Endothelial cell of umbilical vein (primary cell): ENCODE results near the gene DYRK3.

Experiments
- MYC ChIP-seq: IDR thresholded peaks from one replicate; pipeline ENCODE4 v1.6.1; 2011; ENCODE audit warnings: mild to moderate bottlenecking, low read depth, low read length
- POLR2A ChIP-seq: IDR thresholded peaks from 2 replicates; pipeline ENCODE4 v1.6.1; 2012; ENCODE audit warnings: low read depth, mild to moderate bottlenecking, control low read depth, low read length
- POLR2AphosphoS5 ChIP-seq: IDR thresholded peaks from 2 replicates; pipeline ENCODE4 v1.6.1; 2012; ENCODE audit warnings: low read depth, mild to moderate bottlenecking, control low read depth, low read length, moderate library complexity; ENCODE audit not compliant: insufficient read depth
- TF ChIP-seq, protein P1 (sequence below): IDR thresholded peaks from 2 replicates; pipeline ENCODE4 v1.6.1; 2011; ENCODE audit not compliant: insufficient read depth, insufficient read length
- TF ChIP-seq, protein P2 (sequence below), 2 donors: IDR thresholded peaks; 1 replicate in 1 of 2; 2 replicates in 1 of 2; pipeline ENCODE4 v1.5.1; 2011; ENCODE audit warnings: low read length in 2 of 2, mild to moderate bottlenecking in 2 of 2, moderate library complexity in 2 of 2, control low read depth in 1 of 2, inconsistent platforms in 1 of 2, low read depth in 1 of 2; ENCODE audit not compliant: insufficient read depth in 1 of 2; ENCODE audit errors: extremely low read depth in 1 of 2

GRCh38 chr1:206587904-206588303 is 47.4 kb upstream of the DYRK3 start:
- TF ChIP-seq POLR2AphosphoS5 (no peak), MYC (no peak), POLR2A (no peak)
- TF ChIP-seq, protein P1, sequence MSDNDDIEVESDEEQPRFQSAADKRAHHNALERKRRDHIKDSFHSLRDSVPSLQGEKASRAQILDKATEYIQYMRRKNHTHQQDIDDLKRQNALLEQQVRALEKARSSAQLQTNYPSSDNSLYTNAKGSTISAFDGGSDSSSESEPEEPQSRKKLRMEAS: no peak
- TF ChIP-seq, protein P2, sequence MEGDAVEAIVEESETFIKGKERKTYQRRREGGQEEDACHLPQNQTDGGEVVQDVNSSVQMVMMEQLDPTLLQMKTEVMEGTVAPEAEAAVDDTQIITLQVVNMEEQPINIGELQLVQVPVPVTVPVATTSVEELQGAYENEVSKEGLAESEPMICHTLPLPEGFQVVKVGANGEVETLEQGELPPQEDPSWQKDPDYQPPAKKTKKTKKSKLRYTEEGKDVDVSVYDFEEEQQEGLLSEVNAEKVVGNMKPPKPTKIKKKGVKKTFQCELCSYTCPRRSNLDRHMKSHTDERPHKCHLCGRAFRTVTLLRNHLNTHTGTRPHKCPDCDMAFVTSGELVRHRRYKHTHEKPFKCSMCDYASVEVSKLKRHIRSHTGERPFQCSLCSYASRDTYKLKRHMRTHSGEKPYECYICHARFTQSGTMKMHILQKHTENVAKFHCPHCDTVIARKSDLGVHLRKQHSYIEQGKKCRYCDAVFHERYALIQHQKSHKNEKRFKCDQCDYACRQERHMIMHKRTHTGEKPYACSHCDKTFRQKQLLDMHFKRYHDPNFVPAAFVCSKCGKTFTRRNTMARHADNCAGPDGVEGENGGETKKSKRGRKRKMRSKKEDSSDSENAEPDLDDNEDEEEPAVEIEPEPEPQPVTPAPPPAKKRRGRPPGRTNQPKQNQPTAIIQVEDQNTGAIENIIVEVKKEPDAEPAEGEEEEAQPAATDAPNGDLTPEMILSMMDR (IDR thresholded peaks at IDR 0.05; ENCODE audit: extremely low read depth in 1 of 2, insufficient read depth in 1 of 2, low read depth in 1 of 2, low read length in 2 of 2): no peak
